ENCODE data around the gene KCNAB3.

KCNAB3 gene

DNA sequence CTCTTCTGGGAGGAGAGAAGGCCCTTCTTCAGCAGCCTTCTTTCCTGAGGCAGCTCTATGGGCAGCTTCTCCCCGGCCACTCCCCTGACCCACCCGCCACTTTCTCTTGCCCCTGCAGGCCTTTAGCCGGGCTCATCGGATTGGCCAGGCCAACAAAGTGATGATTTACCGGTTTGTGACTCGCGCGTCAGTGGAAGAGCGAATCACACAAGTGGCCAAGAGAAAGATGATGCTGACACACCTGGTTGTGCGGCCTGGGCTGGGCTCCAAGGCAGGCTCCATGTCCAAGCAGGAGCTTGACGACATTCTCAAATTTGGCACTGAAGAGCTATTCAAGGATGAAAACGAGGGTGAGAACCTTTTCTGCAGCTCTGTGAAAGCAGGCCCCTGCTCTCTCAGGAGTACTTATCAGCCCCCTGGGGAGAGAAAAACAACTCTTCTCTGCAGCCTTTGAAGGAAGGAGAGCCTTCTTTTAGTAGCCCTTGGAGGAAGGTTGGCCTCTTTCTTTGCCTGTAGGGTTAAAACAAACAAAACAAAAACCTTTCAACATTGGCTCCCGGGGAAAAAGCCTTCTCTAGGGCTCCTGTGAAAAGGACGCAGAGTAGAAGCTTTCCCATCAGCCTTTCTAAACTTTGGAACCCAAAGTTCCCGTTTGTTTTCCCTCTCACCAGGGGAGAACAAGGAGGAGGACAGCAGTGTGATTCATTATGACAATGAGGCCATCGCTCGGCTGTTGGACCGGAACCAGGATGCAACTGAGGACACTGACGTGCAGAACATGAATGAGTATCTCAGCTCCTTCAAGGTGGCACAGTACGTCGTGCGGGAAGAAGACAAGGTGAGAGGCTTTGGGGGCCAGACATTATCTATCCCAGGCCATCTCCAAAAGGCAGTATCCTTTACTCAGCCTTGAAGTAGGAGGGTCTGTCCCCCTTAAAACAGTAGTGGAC, 26.2 kb downstream of the KCNAB3 start:
- DNase-seq (ENCODE audit: low read depth in 3 of 3) = no peak

- DNase-seq (ENCODE audit: low read depth in 3 of 3) = no peak
Measured at GRCh38 chr17:7897773-7898172, 31.9 kb downstream of the KCNAB3 start.

GRCh38 chr17:7897090-7897489, 32.6 kb downstream of the KCNAB3 start:
- DNase-seq (ENCODE audit: low read depth in 3 of 3) = no peak

- DNase-seq (ENCODE audit: low read depth in 3 of 3) = no peak
Measured at GRCh38 chr17:7894866-7895265, 34.8 kb downstream of the KCNAB3 start.

GRCh38 chr17:7894226-7894625, 35.4 kb downstream of the KCNAB3 start:
- no peak for DNase-seq (ENCODE audit: low read depth in 3 of 3)

- DNase-seq (ENCODE audit: low read depth in 3 of 3) = no peak
Measured at GRCh38 chr17:7893187-7893880, 36.3 kb downstream of the KCNAB3 start.

- peak in 1 of 3 experiments; percentile 34 for DNase-seq (ENCODE audit: low read depth in 3 of 3)
Measured at GRCh38 chr17:7889166-7889955, 40.3 kb downstream of the KCNAB3 start.

DNA sequence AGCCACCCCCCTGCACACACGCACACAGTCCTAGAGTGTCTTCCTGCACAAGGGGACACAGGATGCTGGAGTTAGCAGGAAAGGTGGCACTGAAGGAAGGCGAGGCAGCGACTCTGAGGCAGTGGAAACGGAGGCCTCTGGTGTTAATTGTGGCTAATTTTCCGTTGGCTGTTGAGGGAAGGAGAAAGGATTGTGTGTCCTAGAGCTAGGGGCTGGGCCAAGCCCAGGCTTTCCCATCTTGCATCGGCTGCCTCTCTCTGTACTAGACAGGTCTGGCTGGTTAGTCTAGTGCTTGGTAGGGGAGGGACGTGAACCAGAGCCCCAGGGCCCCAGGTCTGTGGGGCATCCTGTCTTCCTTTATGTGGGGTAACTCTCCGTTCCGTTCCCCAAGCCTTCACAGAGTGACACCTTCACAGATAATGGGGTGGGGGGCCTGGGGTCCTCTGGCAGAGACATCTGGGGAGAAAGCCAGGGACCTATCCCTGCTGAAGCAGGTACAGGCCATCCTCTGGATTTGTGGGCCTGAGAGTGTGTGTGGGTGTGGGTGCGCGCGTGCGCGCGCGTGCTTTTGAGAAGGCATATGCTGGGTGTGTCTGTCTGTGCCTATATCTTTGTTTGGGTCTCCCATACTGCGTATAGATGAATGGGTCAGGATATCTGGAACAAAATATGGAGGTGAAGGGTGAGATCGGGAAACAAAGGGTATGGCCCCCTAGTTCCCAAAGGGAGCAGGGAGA, 41.3 kb downstream of the KCNAB3 start, which contains the start of gene CHD3:
Gene CHD3, plus strand, starts transcription at position 606 of the 737 bp plus-strand sequence. CDS start 212 bp downstream, outside the sequence.
- peak in 1 of 3 experiments; percentile 69 for DNase-seq (ENCODE audit: low read depth in 3 of 3)

GRCh38 chr17:7887482-7888183, 42.0 kb downstream of the KCNAB3 start:
- peak; percentile 81 to 89 (median 88) for DNase-seq (ENCODE audit: low read depth in 3 of 3)

- DNase-seq (ENCODE audit: low read depth in 3 of 3) = no peak
Measured at GRCh38 chr17:7887038-7887481, 42.6 kb downstream of the KCNAB3 start.

DNA sequence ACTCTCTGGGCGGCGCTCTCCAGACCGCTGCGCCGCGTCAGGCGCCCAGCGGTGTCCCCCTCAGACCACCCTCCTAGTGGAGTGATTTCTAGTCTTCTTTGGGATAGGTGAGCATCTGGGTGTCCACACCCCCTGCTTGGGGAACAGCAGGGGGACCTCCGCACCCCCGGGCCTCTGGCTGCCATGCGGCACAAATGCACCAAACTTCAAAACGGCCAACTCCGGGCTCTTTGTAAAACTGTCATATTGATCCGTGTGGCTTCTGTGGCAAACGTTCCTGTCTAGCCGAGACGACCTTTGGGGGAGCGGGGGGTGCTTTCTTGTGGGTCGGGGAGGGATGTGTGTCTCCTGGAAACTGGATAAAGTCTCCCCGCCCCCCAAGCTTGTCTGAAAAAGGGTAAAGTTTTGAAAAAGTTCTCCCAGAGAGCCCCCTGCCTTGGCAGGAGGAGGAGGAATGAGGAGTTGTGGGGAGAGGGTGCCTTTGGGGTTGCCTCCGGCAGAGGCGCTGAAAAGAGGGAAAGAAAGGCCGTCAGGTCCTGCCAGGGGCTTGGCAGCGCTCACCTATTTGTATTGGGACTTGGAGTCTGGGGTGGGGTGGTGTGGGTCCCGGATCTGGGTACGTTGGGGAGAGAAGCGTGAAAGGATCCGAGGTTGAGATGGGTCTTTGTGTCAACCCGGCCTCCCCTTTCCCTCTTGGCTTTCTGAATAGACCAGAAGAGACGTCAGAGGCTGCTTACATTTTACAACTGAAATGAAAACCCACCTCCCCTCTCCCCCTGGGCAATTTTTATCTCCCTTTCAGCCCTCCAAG, 43.2 kb downstream of the KCNAB3 start:
- DNase-seq (ENCODE audit: low read depth in 3 of 3) = peak in 1 of 3 experiments; percentile 54

DNA sequence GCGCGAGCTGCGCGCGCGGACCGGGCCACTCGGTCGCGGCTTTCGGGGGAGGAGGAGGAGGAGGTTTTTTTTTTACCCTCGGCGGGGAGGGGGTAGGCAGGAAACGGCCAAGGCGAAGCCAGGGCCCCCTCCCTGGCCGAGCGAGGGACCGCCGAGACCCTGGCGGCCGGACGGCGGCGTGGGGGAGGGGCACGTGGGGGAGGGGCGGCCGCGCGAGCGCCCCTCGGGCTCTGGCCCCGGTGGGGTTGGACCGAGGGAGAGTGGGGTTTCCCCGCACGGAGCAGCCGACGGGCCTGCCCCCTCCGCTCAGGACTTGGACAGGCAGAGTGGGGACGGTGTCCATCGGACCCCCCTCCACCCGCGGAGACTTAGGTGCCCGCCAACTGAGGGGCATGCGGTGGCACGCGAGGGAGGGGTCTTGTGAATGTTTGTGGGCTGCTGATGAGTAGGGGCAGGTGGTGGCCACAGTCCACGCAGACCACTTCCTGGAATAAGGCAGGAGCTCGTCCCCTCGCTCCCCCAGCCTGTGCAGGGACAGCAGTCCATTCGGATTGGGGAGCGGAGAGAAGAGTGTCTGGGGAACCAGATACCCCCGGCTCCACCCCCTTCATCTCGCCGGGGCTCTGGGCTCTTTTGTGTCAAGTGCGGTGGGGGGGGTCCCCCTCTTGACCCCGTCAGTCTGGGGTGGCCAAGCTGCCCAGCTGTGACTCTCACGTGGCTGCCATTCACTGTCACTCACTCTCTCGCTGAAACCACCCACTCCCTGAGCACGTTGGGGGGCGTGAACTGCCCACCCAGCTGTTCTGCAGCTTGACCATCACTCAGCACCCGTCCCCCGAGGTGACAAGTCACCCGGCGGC, 44.1 kb downstream of the KCNAB3 start:
- peak in 1 of 3 experiments; percentile 41 for DNase-seq (ENCODE audit: low read depth in 3 of 3)

GRCh38 chr17:7884581-7885366, 44.9 kb downstream of the KCNAB3 start:
- peak in 1 of 3 experiments; percentile 47 for DNase-seq (ENCODE audit: low read depth in 3 of 3)

DNA sequence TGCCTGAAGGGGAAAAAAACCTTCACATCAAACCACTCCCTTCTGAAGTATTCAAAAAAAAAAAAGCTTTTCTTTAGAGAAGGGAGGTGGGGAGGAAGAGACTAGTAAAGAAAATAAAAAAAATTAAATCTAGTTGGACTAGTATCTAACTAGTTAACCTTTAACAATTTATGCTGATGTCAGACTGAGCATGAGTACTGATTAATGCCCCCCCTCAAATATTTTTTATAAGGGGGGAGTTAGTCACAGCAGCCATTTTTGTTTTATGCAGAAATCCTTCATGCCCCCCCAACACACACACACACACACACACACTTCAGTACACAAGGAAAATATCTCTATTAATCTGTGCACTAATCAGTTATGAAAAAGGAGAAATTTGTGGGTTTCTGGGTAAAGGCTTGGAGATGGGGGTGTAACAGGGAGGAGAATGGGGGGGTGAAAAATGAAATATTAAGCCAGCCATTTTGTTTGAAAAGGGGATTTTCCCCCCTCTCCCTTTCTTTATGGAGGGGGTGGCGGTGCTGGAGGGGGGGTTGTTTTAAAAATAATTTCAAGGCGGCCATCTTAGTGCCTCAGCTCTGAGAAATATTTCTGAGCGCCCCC, 45.8 kb downstream of the KCNAB3 start:
- DNase-seq (ENCODE audit: low read depth in 3 of 3) = peak in 1 of 3 experiments; percentile 27

DNA sequence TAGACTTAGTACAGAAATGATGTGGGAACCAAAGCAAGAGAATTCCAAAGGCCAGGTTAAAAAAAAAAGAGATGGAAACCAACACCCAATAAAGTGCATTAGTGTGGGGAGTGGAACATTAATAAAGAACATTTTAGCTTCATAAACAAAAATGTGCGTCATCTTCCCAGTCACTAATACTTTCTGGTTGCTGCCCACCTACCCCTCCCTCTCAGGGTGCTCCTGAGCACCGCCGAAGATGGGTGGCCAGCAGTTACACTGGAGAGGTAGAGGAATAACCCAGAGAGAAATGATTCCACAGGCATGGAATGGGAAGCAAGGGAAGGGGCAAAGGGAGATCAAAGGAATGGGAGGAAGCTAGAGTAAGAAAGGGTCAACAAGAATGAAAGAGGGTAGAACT, 47.0 kb downstream of the KCNAB3 start:
- no peak for DNase-seq (ENCODE audit: low read depth in 3 of 3)

- DNase-seq (ENCODE audit: low read depth in 3 of 3) = no peak
Measured at GRCh38 chr17:7882068-7882467, 47.6 kb downstream of the KCNAB3 start.
